DMS 273 (cell line): ENCODE measurements around the gene ANKRD29.
A peak's percentile ranks its signal among the peaks of the same experiment; 100 is the strongest.

Experiments used
- DNase-seq: peaks from one replicate; lab custom pipeline; 2025; ENCODE audit not compliant: unreplicated experiment; lab: John Stamatoyannopoulos, UW

The ANKRD29 gene

GRCh38 chr18:23662309-23663263, at the start of gene ANKRD29:
ANKRD29 (minus strand) TSS chr18:23662911; CDS start chr18:23662730, 181 bp downstream.
- DNase-seq = peak; percentile 89

- DNase-seq = no peak
These were observed 49.7 kb upstream of the ANKRD29 start for GRCh38 chr18:23712445-23712844.

GRCh38 chr18:23711426-23711825, 48.7 kb upstream of the ANKRD29 start:
- no peak for DNase-seq

- DNase-seq = no peak
These were observed 48.2 kb upstream of the ANKRD29 start for GRCh38 chr18:23710946-23711345.

GRCh38 chr18:23710068-23710527, 47.4 kb upstream of the ANKRD29 start:
- DNase-seq = no peak

GRCh38 chr18:23706971-23707640, 44.4 kb upstream of the ANKRD29 start:
- no peak for DNase-seq

GRCh38 chr18:23704806-23705205, 42.1 kb upstream of the ANKRD29 start:
- DNase-seq = no peak

- no peak for DNase-seq
These were observed 41.3 kb upstream of the ANKRD29 start for GRCh38 chr18:23703987-23704384.

GRCh38 chr18:23703057-23703986, 40.6 kb upstream of the ANKRD29 start:
- DNase-seq = peak; percentile 65

- no peak for DNase-seq
These were observed 39.9 kb upstream of the ANKRD29 start for GRCh38 chr18:23702606-23703005.

GRCh38 chr18:23701544-23702064, 38.9 kb upstream of the ANKRD29 start:
- no peak for DNase-seq

GRCh38 chr18:23701017-23701416, 38.3 kb upstream of the ANKRD29 start:
- DNase-seq = no peak

- no peak for DNase-seq
These were observed 32.1 kb upstream of the ANKRD29 start for GRCh38 chr18:23694637-23695430.

- peak; percentile 10 for DNase-seq
These were observed 31.1 kb upstream of the ANKRD29 start for GRCh38 chr18:23693846-23694245.

- DNase-seq = peak; percentile 58
These were observed 27.9 kb upstream of the ANKRD29 start for GRCh38 chr18:23690505-23691068.

- peak; percentile 58 for DNase-seq
These were observed 27.1 kb upstream of the ANKRD29 start for GRCh38 chr18:23689616-23690504.

- DNase-seq = peak; percentile 89
These were observed 26.4 kb upstream of the ANKRD29 start, which contains the start of gene LAMA3 for GRCh38 chr18:23689031-23689615. LAMA3 (plus strand) TSS chr18:23689453; CDS start chr18:23689684, 231 bp downstream.

GRCh38 chr18:23688528-23688927, 25.8 kb upstream of the ANKRD29 start:
- no peak for DNase-seq
